ENCODE measurements around the gene PFKL.

DNA sequence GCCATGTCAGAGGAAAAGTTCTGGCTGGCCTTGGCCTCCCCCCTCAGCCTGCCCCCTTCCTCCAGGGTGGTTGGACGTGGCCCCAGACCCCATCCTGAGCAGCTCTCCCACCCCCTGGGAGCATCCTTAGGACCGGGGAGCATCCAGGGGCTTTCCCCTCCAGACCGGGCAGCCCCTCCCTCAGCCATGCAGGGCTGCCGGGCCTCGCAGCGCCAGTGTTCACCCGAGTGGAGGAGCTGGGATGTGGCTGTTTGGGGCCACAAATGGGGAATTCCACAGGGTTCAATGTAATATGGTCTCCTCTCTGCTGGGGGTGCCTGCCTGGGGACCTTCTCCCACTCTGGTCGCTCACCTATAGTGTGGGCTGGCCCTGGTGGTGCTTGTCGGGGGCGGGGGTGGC, 4.2 kb upstream of the PFKL start:
- TF ChIP-seq POLR2A (IDR thresholded peaks at IDR 0.05; ENCODE audit: low read length) (no peak), GATA1 (IDR thresholded peaks at IDR 0.05; ENCODE audit: low read depth, low read length) (no peak)

Data from erythroblast (primary cell).